Testis (tissue), 3 donors: ENCODE data around the gene MTCL1. TPM values are rescaled to one million over a fixed set of nuclear protein-coding genes. Genes with fewer than 3 reads are reported as not detected.

Experiments
- DNase-seq: peaks from one replicate; pipeline ENCODE4 v3.0.0-alpha.2; 2019
- H3K27ac ChIP-seq, 2 donors: fragments of 200-600 bp; sonication (generic); one replicate each; pipeline ENCODE4 v1.5.1; 2019
- H3K27me3 ChIP-seq: fragments of 200-600 bp; sonication (generic); one replicate; pipeline ENCODE4 v1.5.1; 2019
- H3K36me3 ChIP-seq: fragments of 200-600 bp; sonication (generic); one replicate; pipeline ENCODE4 v1.5.1; 2017; ENCODE audit warnings: low read depth; ENCODE audit errors: missing control alignments
- H3K4me1 ChIP-seq: fragments of 200-600 bp; sonication (generic); one replicate; pipeline ENCODE4 v1.5.1; 2019
- H3K4me3 ChIP-seq, 2 donors: fragments of 200-600 bp; sonication (generic); one replicate each; pipeline ENCODE4 v1.5.1; 2017 to 2019
- H3K9me3 ChIP-seq: fragments of 200-600 bp; sonication (generic); one replicate; pipeline ENCODE4 v1.5.1; 2017
- CTCF ChIP-seq, 3 experiments: fragments of 450-650 bp in 2 of 3; fragments of 200-600 bp in 1 of 3; sonication (generic) in 1 of 3; IDR thresholded peaks; one replicate each; pipeline ENCODE4 v1.5.1; 2016 to 2019; ENCODE audit warnings: antibody characterized with exemption in 3 of 3, mild to moderate bottlenecking in 2 of 3, moderate library complexity in 1 of 3
- POLR2A ChIP-seq: fragments of 450-650 bp; IDR thresholded peaks from one replicate; pipeline ENCODE4 v1.6.1; 2017; ENCODE audit warnings: antibody characterized with exemption, mild to moderate bottlenecking, moderate library complexity
- WGBS, 2 donors: methylation state at CpG; one replicate each; pipeline ENCODE4 v1.1.5; 2018; 5-methylcytosine and 5-hydroxymethylcytosine counted together
- intact Hi-C: fragments of 100-400 bp; cut with DNase I; formaldehyde crosslinking; loops from one replicate; pipeline ENCODE4 v1.15.1; 2023; ENCODE audit warnings: low total_unique reads
- polyA plus RNA-seq: library from polyadenylated mRNA; stranded (reverse); fragments of 350-450 nt; fragmentation: Illumina TruSeq; extraction: RNeasy Lipid Tissue Mini Kit (QIAGEN cat#74804); gene quantifications from one replicate; pipeline ENCODE4 v1.2.3, GENCODE V29; 2014; ENCODE audit warnings: low read depth, low replicate concordance; ENCODE audit not compliant: insufficient read depth
- total RNA-seq, 2 donors: library from RNA; depleted of rRNA; stranded (reverse); fragments of >200 nt; gene quantifications; one replicate each; pipeline ENCODE4 v1.2.3, GENCODE V29; 2016

MTCL1 gene
- total and polyA plus RNA-seq, 3 donors from 2014 or later: 27.5 to 139 (median 95.8) TPM

- intact Hi-C loops: no loop called here
- Histone ChIP-seq H3K27ac (no peak overlapping the region), H3K36me3 (no peaks in the 10 kb centered on the region), H3K4me3 (no peak overlapping the region), H3K9me3 (no peaks in the 10 kb centered on the region), H3K4me1 (no peaks in the 10 kb centered on the region), H3K27me3 (no peaks in the 10 kb centered on the region)
- no peak for DNase-seq
- TF ChIP-seq POLR2A (no peak), CTCF (IDR thresholded peaks at IDR 0.05) (no peak)
- WGBS, 2 donors: 84 to 88% methylated on average over 11 to 18 of the region's 20 CpGs
Measured at GRCh38 chr18:8825729-8826375, 120.5 kb downstream of the MTCL1 start.

- TF ChIP-seq POLR2A: no peak
- no peak for TF ChIP-seq CTCF (IDR thresholded peaks at IDR 0.05)
- Histone ChIP-seq H3K36me3 (no peaks in the 10 kb centered on the region), H3K9me3 (no peaks in the 10 kb centered on the region), H3K4me3 (no peak overlapping the region), H3K27me3 (no peaks in the 10 kb centered on the region), H3K27ac (no peak overlapping the region), H3K4me1 (no peaks in the 10 kb centered on the region)
- WGBS, 2 donors: 70 to 90% methylated on average over 3 of the region's 3 CpGs
- intact Hi-C loops: no loop called here
- DNase-seq: no peak
Measured at GRCh38 chr18:8826514-8826913, 121.2 kb downstream of the MTCL1 start.

- no peaks in the 10 kb centered on the region for H3K36me3 ChIP-seq
- no peak overlapping the region for H3K4me3 ChIP-seq
- intact Hi-C loops: no loop called here
- no peaks in the 10 kb centered on the region for H3K27me3 ChIP-seq
- TF ChIP-seq CTCF (IDR thresholded peaks at IDR 0.05) (no peak), POLR2A (no peak)
- DNase-seq: no peak
- no peak overlapping the region for H3K27ac ChIP-seq
- no peaks in the 10 kb centered on the region for H3K9me3 ChIP-seq
- no peaks in the 10 kb centered on the region for H3K4me1 ChIP-seq
- WGBS, 2 donors: 88 to 99% methylated on average over 12 of the region's 12 CpGs
Measured at GRCh38 chr18:8826971-8827370, 121.6 kb downstream of the MTCL1 start.

GRCh38 chr18:8828300-8828699 lies 122.9 kb downstream of the MTCL1 start:
- intact Hi-C loops: no loop called here
- Histone ChIP-seq H3K27ac (no peak overlapping the region), H3K9me3 (no peaks in the 10 kb centered on the region), H3K27me3 (no peaks in the 10 kb centered on the region), H3K4me1 (no peaks in the 10 kb centered on the region), H3K36me3 (no peaks in the 10 kb centered on the region), H3K4me3 (no peak overlapping the region)
- TF ChIP-seq CTCF (IDR thresholded peaks at IDR 0.05) (no peak), POLR2A (no peak)
- no peak for DNase-seq
- 84 to 90% methylated on average over 7 of the region's 7 CpGs for WGBS, 2 donors

- 68 to 81% methylated on average over 10 of the region's 10 CpGs for WGBS, 2 donors
- Histone ChIP-seq H3K36me3 (no peaks in the 10 kb centered on the region), H3K4me3 (no peak overlapping the region), H3K27me3 (no peaks in the 10 kb centered on the region), H3K9me3 (no peaks in the 10 kb centered on the region), H3K4me1 (no peaks in the 10 kb centered on the region), H3K27ac (no peak overlapping the region)
- TF ChIP-seq POLR2A (no peak), CTCF (IDR thresholded peaks at IDR 0.05) (no peak)
- DNase-seq: no peak
- intact Hi-C loops: no loop called here
Measured at GRCh38 chr18:8828798-8829197, 123.4 kb downstream of the MTCL1 start.
